Embryonic facial prominence (tissue), 1 donor: Measurements from ENCODE around the gene ZSWIM8.
"Not testable (repeated sequence)": the region's sequence is repeated elsewhere in the genome, so short reads cannot be mapped to it uniquely, and the experiment has no call there.

Experiments
- DNase-seq: peaks from one replicate; pipeline ENCODE4 v3.0.0-alpha.2; 2016; ENCODE audit errors: extremely low spot score

ZSWIM8 gene

DNA sequence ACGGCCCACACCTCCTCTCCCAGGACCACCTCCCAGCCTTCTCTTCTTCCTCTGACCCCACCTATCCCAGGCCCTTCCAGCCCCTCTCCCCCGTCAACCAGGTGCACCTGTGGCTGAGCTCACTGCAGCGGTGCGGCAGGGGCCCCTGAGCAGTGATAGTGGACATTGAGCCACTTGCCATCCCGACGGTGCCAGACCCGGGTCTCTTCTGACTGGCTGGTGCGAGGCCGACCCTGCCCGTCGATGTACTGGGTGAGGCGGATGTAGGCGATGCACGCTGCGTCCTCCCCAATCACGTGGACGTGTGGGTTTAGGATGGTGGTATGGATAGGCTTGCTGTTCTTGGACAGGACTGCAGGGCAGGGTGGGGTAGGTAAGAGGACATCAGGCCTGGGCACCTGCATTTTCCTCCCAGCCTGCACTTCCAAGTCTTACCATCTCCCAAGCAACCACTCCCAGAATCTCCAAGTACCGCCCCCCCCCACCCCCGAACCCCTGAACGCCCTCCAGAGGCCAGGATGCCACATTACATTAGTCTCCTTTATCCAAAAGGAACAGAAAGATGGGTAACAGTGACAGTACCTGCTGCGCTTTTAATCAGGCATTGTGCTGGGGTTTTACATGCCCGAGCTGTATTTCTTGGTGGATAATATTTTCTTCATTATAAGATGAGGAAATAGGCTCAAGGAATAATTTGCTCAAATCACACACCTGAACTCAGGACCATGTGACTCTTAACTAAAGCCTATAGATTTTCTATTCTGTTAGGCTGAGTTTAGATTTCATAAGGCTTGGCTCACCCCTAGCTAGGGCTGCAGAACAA is 29.7 kb downstream of the ZSWIM8 start:
- DNase-seq: no peak

DNA sequence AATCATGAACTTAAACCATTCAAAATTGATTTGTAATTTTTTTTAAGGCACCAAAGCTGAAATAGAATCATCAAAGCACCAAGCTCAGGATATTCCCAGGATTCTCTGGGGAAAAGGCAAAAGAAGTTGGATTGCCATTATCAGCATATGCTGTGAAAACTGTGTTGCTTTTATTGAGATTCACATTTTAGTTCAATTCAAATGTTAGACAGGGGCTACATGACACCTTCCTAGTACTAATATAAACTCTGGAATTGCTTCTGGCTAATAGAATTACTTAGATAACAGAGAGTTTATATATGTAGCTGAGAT is 30.3 kb downstream of the ZSWIM8 start:
- DNase-seq: no peak

DNA sequence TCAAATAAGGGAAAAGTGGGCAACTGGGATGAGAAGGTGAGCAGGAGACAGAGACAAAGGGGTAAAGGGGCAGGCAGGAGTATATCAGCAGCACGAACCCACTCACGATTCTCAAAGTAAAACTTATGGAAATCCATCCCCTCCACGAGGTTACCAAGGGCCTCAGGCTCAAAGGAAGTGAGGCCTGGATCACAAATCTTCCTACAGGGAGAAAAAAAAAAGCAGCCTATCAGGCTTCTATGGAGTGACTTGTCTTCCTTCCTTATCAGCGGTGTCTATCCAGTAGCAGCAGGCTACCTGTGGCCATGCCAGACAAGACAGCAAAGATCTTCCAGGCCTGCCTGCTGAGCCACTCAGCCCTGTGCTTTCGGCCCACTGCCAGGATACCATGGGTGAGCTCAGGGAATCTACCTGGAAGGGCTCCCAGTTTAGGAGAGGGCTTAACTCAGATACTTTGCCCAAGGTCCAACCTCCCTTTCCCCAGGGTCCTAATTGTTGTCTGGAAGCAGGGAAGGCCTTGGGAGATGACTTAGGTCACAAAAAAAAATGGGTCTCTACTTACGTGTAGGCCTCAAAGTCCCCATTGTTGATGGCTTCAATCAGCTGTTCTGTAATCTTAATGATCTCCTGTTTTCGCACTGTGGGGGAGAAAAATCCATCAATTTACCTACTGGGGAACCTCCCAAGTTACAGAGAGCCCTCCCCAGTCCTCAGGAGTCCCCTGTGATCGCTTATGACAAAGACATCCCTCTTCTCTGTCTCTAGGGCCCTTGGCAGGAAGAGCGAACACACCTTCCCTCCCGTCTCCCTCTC is 31.7 kb downstream of the ZSWIM8 start:
- no peak for DNase-seq

DNA sequence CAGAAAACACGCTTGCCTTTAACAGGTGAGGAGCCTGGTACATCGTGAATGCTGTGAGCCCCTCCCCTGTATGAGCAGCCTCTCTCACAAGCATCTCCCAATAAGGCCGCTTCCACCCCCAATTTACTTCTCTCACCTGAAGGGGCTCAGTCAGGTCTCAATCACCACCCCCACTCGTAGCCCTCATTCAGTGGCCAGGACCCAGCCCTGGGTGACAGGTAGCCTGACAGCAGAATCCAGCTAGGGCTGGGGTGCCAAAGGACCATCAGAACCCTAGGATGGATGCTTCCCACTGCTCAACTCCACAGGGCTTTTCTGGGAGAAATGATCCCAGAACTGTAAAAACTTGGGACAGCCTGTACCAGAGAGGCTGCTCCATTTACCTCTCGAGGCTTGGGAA is 32.4 kb downstream of the ZSWIM8 start:
- DNase-seq: no peak

DNA sequence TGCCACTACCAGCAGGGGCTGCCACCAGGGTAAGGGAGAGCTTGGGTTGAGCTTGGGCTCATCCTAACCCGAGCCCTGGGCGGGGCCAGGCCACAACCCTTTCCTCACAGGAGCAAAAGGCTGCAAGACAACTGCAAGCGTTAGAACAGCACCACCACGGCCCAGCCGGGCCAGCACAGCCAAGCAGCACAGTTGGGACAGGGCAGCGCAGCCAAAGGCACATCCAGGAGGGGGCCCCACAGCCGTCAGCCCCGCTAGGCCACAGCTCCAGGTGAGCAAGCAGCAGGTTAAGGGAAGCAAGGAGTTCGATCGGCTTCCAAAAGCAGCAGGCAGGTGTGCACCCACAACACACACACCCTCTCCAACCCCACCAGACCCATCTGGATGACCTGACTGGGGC is 33.0 kb downstream of the ZSWIM8 start:
- DNase-seq: no peak

DNA sequence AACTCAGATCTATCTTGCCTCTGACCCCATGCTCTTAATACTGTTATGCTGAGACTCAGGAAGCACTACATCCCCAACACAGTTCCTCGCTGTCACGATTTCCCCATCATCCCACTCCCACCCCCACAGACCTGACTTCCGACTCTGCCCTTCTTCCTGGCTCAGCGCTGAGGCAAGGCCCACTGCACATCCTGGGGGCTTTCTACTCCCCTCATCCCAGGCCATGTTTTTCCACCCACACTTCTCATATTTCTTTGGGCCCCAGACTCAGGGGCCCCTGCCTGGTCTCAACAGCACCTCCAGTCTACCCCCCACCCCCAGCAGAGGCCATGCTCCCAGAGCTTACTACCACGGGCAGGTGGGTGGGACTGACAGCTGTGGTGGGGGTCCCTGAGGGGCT is 33.7 kb downstream of the ZSWIM8 start:
- DNase-seq: no peak

DNA sequence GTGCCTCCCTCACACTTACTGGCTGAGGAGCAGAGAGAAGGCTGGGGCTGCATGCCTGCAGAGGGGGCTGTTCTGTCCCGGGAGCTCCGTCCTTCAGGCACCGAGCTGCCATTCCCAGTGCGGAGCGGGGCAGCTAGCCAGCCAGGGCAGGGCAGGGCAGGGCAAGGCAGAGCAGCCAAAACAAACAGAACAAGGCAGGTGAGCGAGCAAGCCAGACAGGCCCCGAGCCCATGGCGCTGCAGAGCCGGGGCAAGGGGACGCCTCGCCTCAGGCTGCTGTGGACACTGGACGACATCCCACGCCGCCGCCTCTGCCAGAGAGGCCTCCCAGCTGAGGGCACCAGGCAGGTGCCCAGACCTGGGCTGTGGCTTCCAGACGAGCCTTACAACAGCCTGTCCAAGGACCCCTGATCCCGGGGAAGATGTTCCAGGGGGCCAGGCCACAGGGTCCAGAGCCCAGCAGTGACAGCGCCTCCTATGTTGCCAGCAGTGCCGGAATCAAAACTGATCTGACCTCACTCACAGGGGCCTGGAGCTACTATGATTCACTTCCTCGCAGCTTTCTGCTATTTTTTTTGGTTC is 34.2 kb downstream of the ZSWIM8 start:
- no peak for DNase-seq

DNA sequence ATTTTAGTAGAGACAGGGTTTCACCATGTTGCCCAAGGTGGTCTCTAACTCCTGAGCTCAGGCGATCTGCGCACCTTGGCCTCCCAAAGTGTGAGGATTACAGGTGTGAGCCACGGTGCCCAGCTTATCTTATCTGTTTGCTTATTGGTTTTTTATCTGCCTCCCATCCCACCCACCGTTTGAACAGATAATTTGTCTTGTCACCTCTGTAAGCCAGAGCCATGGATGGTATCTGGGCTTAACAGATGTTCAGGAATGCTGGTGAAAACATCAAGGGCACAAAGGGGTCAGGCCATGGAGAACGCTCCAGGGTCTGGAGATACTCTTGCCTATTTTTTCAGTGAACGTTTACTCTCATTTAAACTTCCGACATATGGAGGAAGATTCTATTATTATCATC is 38.0 kb downstream of the ZSWIM8 start:
- DNase-seq: no peak

DNA sequence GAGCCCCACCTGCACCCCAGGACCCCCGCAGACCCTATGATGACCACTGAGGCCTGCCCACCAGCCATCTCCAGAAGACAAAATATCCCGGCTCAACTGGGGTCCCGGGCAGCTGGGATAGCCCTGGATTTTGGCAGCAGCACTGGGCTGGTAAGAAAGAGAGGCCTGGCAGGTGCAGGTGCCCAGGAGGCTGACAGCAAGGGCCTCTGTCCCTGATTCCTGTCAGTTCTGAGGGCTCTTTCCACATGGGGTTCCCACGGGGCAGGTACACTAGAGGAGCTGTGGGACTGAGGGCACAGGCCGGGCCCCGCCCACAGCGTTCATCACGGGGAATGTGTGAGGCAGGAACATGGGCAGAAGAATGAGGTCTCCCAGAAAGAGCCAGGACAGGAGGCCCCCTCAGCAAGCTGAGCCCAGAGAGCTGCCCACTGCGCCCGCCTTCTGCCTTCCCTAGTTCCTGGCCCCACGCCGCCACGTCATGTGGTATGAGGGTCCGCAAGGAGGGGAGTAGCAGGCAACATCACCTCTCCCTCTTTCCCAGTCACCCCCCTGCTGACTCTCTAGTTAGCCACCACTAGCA is 38.8 kb downstream of the ZSWIM8 start:
- no peak for DNase-seq

DNA sequence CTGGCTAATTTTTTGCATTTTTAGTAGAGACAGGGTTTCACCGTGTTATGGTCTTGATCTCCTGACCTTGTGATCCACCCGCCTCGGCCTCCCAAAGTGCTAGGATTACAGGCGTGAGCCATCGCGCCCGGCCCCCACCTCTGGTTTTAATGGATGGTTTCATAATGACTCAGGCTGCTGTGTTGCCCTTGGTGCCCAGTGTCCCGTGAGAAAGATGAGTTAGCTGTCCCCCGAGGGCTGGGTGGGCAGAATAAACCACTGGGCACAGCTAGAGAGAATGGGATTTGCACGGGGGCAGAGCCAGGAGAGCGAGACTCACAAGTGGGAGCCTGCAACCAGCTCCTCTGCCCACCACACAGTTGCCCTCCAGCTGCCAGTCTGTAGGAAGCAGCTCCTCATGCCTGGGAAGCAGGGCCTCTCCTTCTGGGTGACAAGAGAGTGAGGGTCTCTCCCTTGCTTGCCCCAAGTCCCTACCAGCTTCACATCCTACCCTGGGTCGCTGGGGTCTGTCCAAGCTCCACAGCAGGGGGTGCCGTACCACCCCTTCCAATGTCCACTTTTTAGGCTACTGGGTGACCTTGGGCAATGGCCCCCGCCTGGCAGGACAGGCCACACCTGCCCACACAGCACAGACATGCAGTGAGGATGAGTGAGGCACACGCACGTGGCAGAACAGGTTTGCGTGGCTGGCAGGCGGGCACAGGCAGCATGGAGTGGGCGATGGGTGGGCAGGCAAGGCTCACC is 42.1 kb downstream of the ZSWIM8 start:
- DNase-seq: no peak

DNA sequence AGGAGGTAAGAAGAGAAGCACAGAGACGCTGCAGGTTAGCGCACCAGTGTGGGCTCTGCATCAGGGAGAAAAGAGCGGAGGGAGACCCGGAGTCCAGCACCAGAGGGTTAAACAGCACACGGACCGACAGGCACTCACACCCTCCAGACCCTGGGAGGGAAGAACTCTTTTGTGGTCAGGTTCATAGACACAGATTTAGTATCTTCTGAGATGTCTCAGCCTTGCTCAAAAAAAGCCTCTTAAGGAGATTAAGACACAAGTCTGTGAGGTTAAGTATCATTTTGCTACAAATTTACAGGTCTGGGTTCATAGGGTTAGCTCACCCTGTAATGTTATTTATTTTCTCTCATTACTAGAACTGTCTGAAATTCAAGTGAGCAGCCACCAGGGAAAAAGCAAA is 42.8 kb downstream of the ZSWIM8 start:
- no peak for DNase-seq

DNA sequence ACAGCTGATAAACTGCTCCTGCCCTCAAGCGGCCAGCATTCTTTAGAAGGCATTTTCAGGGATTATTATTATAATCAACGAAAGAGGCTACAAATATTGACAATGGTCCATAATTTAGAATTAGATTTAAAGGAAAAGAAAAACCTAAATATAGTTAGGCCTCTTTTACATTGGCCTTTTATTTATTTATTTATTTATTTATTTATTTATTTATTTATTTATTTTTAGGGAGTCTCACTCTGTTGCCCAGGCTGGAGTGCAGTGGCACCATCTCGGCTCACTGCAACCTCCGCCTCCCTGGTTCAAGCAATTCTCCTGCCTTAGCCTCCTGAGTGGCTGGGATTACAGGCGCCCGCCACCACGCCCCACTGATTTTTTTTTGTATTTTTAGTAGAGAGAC is 43.7 kb downstream of the ZSWIM8 start:
- DNase-seq: not testable (repeated sequence)

DNA sequence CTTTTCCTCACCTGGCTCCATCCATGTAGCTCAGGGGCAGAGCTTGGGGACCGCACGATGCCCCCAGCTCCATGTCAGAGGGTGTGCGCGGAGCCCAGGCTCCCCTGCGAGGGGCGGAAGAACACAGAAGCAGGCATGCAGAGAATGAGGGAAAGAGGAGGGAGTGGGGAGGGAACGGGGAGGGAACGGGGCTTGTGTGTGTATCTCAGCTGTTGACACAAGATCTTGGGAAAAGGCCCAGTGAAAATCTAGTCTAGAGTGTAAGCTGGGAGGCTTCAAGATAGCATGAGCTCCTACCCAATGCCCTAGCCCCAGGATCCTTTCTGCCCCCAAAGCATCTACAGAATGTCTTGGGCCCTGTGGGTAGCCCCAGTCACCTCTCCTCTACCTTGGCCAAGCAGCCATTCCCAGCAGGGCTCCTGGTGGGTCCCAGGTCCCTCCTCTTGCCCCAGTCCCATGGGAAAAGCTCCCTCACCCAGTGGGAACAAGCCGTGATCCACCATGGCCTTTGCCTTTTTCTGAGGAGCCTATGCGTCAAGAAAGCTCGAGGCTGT is 51.1 kb downstream of the ZSWIM8 start:
- DNase-seq: no peak

DNA sequence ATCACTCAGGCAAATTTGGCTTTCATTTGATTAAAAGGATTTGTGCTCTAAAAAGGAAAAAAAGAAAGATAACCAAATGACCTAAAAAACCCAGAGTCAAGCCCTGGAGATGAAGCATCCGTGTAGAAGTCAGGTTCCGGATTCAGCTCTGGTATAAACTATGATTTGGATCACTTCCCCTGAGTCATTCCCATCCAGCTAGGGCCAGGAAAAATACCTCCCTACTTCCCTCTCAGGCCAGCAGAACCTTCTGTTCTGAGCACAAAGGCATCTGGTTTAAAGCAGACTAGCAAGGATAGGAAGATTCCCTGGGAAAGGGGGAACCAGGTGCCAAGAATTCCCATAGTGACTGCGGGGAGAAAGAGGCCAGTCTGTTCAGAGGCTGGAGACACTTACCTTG is 51.7 kb downstream of the ZSWIM8 start:
- no peak for DNase-seq

DNA sequence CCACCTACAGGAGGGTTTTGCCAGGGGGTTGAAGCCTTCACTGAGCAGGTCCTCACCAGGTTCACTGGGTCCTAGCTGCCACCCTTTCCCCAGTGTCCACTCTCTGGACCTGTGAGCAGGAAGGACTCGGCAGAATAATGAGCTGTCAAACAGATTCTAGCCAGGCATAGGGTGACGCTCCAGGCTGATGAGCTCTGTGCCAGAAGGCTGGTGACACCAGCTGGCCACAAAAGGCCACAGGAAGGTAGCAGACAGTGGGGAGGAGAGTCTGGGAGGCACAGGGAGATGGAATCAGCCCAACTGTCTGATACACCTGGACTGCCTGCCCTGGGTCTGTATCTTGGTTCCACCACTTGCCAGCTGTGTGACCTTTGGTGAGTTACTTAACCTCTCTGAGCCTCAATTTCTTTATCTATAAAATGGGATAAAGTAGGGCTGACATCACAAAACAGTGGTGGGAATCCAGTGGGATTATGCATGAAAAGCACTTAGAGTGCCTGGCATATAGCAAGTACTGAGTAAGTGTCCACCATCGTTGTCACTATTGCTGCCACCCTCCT is 52.7 kb downstream of the ZSWIM8 start:
- no peak for DNase-seq

DNA sequence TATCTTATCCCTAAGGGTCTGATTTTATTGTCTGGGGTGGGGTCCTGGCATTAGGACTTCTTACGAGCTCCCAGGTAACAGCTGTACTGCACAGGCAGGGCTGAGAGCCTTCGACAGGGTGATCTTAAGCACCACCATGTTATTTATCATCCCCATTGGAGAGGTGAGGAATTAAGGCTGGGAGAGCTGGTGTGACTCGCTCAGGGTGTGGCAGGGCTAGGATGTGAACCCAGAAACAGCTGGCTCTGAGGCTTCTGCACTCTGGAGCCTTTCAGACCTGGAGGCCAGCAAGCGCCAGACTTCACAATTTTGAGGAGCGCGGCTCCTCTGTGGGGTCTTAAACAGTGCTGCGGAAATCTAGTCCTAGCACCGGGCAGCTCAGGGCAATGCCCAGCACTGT is 53.4 kb downstream of the ZSWIM8 start:
- DNase-seq: no peak

DNA sequence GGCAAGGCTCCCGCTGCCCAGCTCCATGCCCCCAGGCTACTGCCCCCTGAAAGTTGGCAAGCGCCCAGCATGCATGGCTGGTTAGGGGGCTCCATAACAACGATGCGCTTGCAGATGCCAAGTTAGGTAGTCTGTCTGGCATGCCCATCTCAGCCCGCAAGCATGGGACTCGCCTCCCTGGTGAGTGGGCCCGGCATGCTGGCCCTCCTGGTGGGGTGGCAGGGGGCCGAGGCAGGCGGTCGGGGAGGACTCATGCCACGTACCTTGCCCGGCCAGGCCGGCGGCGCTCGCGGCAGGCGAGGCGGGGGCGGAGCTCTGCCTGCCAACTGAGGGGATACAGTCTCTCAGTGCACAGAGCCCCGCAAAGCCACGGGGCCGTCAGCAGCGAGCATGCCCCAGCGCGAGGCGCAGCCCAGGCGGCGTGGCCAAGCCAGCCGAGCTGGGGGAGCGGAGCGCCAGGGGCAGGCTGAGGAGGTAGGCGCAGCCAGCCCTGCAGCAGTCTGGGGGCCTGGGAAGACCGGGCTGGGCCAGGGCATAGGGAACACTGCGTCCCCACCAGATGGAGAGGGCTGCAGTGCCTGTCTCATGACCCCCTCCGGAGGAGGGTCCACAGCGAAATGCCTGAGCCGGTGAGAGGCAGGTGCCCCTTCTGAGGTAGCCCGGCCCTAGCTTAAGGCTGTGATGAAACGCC is 54.0 kb downstream of the ZSWIM8 start:
- DNase-seq: no peak

DNA sequence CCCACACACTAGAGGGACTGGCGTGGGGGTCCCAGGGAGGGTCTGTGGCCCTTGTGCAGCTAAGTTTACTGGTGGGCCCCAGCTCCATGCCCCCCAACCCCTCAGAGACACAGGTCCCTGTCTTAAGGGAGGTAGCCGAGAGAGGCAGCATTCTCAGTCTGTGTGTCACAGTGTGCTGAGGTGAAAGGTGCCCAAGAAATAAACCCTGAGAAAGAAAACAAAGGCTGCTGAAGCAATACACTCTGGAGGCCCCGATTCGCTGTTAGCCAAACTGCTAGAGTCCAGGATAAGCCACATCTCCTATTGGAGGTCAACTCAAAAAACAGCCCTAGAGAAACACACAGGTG is 54.6 kb downstream of the ZSWIM8 start:
- DNase-seq: no peak

DNA sequence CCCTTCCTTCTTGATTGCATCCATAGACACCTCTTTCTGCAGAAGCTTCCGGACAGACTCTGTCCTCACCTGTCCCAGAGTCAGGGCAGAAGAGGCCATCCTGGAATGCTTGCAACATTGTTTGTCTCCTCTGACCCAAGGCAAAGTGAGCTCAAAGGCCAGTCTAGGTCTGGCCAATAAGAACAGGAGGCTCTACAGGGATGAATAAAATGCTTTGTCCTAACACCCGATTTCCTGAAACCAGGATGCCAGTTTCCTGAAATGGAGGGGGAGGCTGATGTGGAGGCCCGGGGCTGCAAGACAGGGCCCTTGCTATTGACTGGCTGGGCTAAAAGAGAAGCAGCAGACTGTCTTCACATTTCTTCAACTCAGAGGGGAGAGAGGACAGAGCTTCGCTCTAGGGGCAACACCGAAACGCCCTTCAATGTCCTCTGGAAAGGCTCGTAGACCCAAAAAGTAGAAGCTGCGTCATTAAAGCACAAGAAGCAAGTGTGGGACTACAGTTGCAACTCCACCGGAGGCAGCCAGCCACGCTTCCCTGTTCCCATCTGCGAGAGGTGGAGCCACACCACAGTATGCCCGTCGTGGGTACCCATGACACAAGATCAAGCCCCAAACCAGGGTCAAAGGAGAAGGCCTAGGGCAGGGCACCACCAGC is 55.1 kb downstream of the ZSWIM8 start:
- no peak for DNase-seq

DNA sequence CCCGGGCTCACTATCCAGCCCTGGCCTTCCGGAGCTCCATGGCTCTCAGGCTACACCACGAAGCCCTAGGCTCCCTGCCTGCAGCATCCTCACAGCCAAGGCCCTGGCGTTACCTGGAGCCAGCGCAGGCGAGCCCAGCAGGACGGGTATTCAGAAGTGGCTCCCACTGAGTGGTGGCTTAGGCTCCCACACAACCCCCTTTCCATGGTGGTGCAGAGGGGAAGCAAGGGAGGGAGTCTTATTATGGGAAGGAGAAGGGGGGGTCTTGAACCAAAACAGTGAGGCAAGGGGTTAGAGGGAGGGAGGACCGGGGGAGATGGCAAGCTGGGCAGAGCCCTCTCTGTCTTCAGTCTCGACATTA is 55.6 kb downstream of the ZSWIM8 start:
- DNase-seq: no peak
